Spleen (tissue), 11 donors: ENCODE results near the gene SCN11A. TPM values are rescaled to one million over a fixed set of nuclear protein-coding genes. Genes with fewer than 3 reads are reported as not detected.
A peak's percentile ranks its signal among the peaks of the same experiment; 100 is the strongest.

Source experiments
- DNase-seq: peaks from one replicate; pipeline ENCODE4 v3.0.0-alpha.2; 2020
- H3K27ac ChIP-seq, 8 donors: fragments of 200-600 bp; sonication (generic) in 7 of 8; 1 replicate in 4 of 8; 2 replicates in 4 of 8; pipeline versions ENCODE4 v1.5.0 to v1.8.0; 2016 to 2021; ENCODE audit warnings: inconsistent platforms in 4 of 8, mild to moderate bottlenecking in 4 of 8, moderate library complexity in 1 of 8
- H3K27me3 ChIP-seq, 7 donors: fragments of 200-600 bp; sonication (generic) in 6 of 7; replicated peaks in 1 of 7; 1 replicate in 4 of 7; 2 replicates in 3 of 7; pipeline versions ENCODE4 v1.5.0 to v1.8.0; 2016 to 2021; ENCODE audit warnings: inconsistent platforms in 3 of 7, mild to moderate bottlenecking in 1 of 7
- H3K36me3 ChIP-seq, 6 donors: fragments of 200-600 bp; sonication (generic) in 5 of 6; 1 replicate in 4 of 6; 2 replicates in 2 of 6; pipeline versions ENCODE4 v1.5.0 to v1.8.0; 2016 to 2021; ENCODE audit warnings: inconsistent platforms in 2 of 6
- H3K4me1 ChIP-seq, 6 donors: fragments of 200-600 bp; sonication (generic) in 5 of 6; 1 replicate in 3 of 6; 2 replicates in 3 of 6; pipeline versions ENCODE4 v1.5.0 to v1.8.0; 2016 to 2021; ENCODE audit warnings: inconsistent platforms in 3 of 6
- H3K4me3 ChIP-seq, 8 donors: fragments of 200-600 bp; sonication (generic) in 7 of 8; 1 replicate in 4 of 8; 2 replicates in 4 of 8; pipeline versions ENCODE4 v1.5.0 to v1.8.0; 2016 to 2021; ENCODE audit warnings: inconsistent platforms in 4 of 8, mild to moderate bottlenecking in 4 of 8, moderate library complexity in 2 of 8
- H3K9me3 ChIP-seq, 8 donors: fragments of 200-600 bp; sonication (generic) in 7 of 8; 1 replicate in 4 of 8; 2 replicates in 4 of 8; pipeline versions ENCODE4 v1.5.0 to v1.8.0; 2016 to 2021; ENCODE audit warnings: inconsistent platforms in 4 of 8
- CTCF ChIP-seq, 11 experiments: fragments of 200-600 bp in 7 of 11; fragments of 450-650 bp in 4 of 11; sonication (generic) in 4 of 11; IDR thresholded peaks in 8 of 11; conservative IDR thresholded peaks in 3 of 11; 1 replicate in 7 of 11; 2 replicates in 4 of 11; pipeline versions ENCODE4 v1.4.0 to v1.8.0; 2016 to 2021; ENCODE audit warnings: antibody characterized with exemption in 11 of 11, inconsistent platforms in 4 of 11, mild to moderate bottlenecking in 1 of 11
- POLR2A ChIP-seq, 3 donors: fragments of 450-650 bp; IDR thresholded peaks; one replicate each; pipeline ENCODE4 v1.5.1; 2017; ENCODE audit warnings: antibody characterized with exemption in 3 of 3, mild to moderate bottlenecking in 1 of 3
- POLR2AphosphoS5 ChIP-seq, 3 donors: sonication (generic); formaldehyde crosslinking; IDR thresholded peaks; one replicate each; pipeline ENCODE4 v1.5.1; 2017; ENCODE audit warnings: antibody characterized with exemption in 3 of 3
- WGBS, 5 donors: extraction: QIAGEN DNeasy Blood & Tissue Kit in 3 of 5; methylation state at CpG; one replicate each; pipeline versions ENCODE4 v1.1.5 to v1.1.7; 2013 to 2018; 5-methylcytosine and 5-hydroxymethylcytosine counted together
- intact Hi-C: fragments of 100-400 bp; cut with DNase I; formaldehyde crosslinking; loops from one replicate; pipeline ENCODE4 v1.15.0; 2023; ENCODE audit warnings: low total_unique reads
- polyA plus RNA-seq, 3 donors: library from polyadenylated mRNA; stranded (reverse); fragments of 200-250 nt; gene quantifications; one replicate each; pipeline ENCODE4 v1.2.1, GENCODE V29; 2013
- total RNA-seq, 7 donors: library from RNA; depleted of rRNA in 3 of 7; stranded (reverse); fragments of >200 nt in 3 of 7; fragmentation: NEBNext Ultra II Directional in 4 of 7; extraction: Animal tissue kit (Norgen Biotek cat#: 25700) in 4 of 7; gene quantifications; one replicate each; pipeline versions ENCODE4 v1.1.0 to v1.2.1, GENCODE V29; 2016 to 2021
- donor health status: healthy with polysubstance abuse.
- donor health status: DM: no; HTN: no; CAD: no; lungs with moderate emphysema.
- donor health status: DM: no; HTN: no; CAD: no.
- donor health status: Bipolar disorder and iron deficiency.
- donor health status: healthy.
- donor health status: DM: no; HTN: no; CAD: no.
- donor health status: DM: yes; HTN: yes; CAD: no.

Gene SCN11A
- total and polyA plus RNA-seq, 10 donors, result 0.26 to 6.0 (median 2.5) TPM

- 65 to 97% (median 95%) methylated on average over 3 of the region's 3 CpGs for WGBS, 5 donors
These were observed 16.8 kb upstream of the SCN11A start for GRCh38 chr3:39068556-39068955.

GRCh38 chr3:39067286-39067685, 15.5 kb upstream of the SCN11A start:
- H3K36me3 ChIP-seq, result peaks cover 0 to 96% (median 58%) of the 10 kb centered on the region in 6 donors
- no peak overlapping the region for H3K27ac ChIP-seq
- TF ChIP-seq CTCF (IDR thresholded peaks at IDR 0.05 in 8 of 11, conservative IDR thresholded peaks at IDR 0.05 in 3 of 11) (no peak), POLR2AphosphoS5 (IDR thresholded peaks at IDR 0.05) (no peak), POLR2A (IDR thresholded peaks at IDR 0.05) (no peak)
- H3K4me1 ChIP-seq, result peaks cover 0 to 9% (median 0%) of the 10 kb centered on the region in 6 donors
- H3K9me3 ChIP-seq, result no peaks in the 10 kb centered on the region
- WGBS, 5 donors, result 69 to 97% (median 84%) methylated on average over 1 of the region's 1 CpG
- no peak for DNase-seq
- intact Hi-C loops, result no loop called here
- no peak overlapping the region for H3K4me3 ChIP-seq
- no peaks in the 10 kb centered on the region for H3K27me3 ChIP-seq

More at GRCh38 chr3:39068556-39068955, 16.8 kb upstream of the SCN11A start:
- intact Hi-C loops, result no loop called here
- no peaks in the 10 kb centered on the region for H3K9me3 ChIP-seq
- no peak overlapping the region for H3K4me3 ChIP-seq
- H3K4me1 ChIP-seq, result peaks cover 0 to 9% (median 0%) of the 10 kb centered on the region in 6 donors
- TF ChIP-seq POLR2AphosphoS5 (IDR thresholded peaks at IDR 0.05), result no peak
- TF ChIP-seq POLR2A (IDR thresholded peaks at IDR 0.05), result no peak
- no peak for TF ChIP-seq CTCF (IDR thresholded peaks at IDR 0.05 in 8 of 11, conservative IDR thresholded peaks at IDR 0.05 in 3 of 11)
- peaks cover 2 to 100% (median 70%) of the 10 kb centered on the region in 6 donors for H3K36me3 ChIP-seq
- no peak for DNase-seq
- no peak overlapping the region for H3K27ac ChIP-seq
- H3K27me3 ChIP-seq, result no peaks in the 10 kb centered on the region

- WGBS, 5 donors, result 4 to 20% (median 15%) methylated on average over 1 of the region's 1 CpG
- Histone ChIP-seq H3K9me3 (peaks cover 0 to 7% (median 0%) of the 10 kb centered on the region in 8 donors), H3K4me3 (no peak overlapping the region), H3K36me3 (peaks cover 0 to 76% (median 40%) of the 10 kb centered on the region in 6 donors), H3K27ac (peak overlapping the region in 1 of 8 donors; percentile 13), H3K4me1 (peaks cover 0 to 9% (median 0%) of the 10 kb centered on the region in 6 donors), H3K27me3 (no peaks in the 10 kb centered on the region)
- intact Hi-C loops, result no loop called here
- no peak for DNase-seq
- TF ChIP-seq POLR2A (IDR thresholded peaks at IDR 0.05), result no peak
- TF ChIP-seq POLR2AphosphoS5 (IDR thresholded peaks at IDR 0.05), result no peak
- TF ChIP-seq CTCF (IDR thresholded peaks at IDR 0.05 in 8 of 11, conservative IDR thresholded peaks at IDR 0.05 in 3 of 11), result peak in 5 of 11 experiments; percentile 10 to 47 (median 26)
These were observed 13.5 kb upstream of the SCN11A start for GRCh38 chr3:39065197-39065596.

- H3K27me3 ChIP-seq, result no peaks in the 10 kb centered on the region
- H3K27ac ChIP-seq, result peak overlapping the region in 1 of 8 donors; percentile 13
- TF ChIP-seq POLR2A (IDR thresholded peaks at IDR 0.05), result no peak
- no peak for TF ChIP-seq POLR2AphosphoS5 (IDR thresholded peaks at IDR 0.05)
- no peak for TF ChIP-seq CTCF (IDR thresholded peaks at IDR 0.05 in 8 of 11, conservative IDR thresholded peaks at IDR 0.05 in 3 of 11)
- WGBS, 5 donors, result 95 to 100% (median 97%) methylated on average over 1 of the region's 1 CpG
- H3K36me3 ChIP-seq, result peaks cover 0 to 71% (median 35%) of the 10 kb centered on the region in 6 donors
- H3K4me1 ChIP-seq, result peaks cover 0 to 12% (median 1%) of the 10 kb centered on the region in 6 donors
- no peak for DNase-seq
- no peak overlapping the region for H3K4me3 ChIP-seq
- H3K9me3 ChIP-seq, result peaks cover 0 to 7% (median 0%) of the 10 kb centered on the region in 8 donors
- intact Hi-C loops, result no loop called here
These were observed 12.9 kb upstream of the SCN11A start for GRCh38 chr3:39064646-39065045.
